Skeletal muscle satellite cell (primary cell): ENCODE results near the gene ITPR2.

Experiments
- H3K27me3 ChIP-seq: 2 replicates; pipeline ENCODE4 v1.7.0; 2013; ENCODE audit warnings: low read length; ENCODE audit not compliant: control insufficient read depth, insufficient read depth
- H3K36me3 ChIP-seq: 2 replicates; pipeline ENCODE4 v1.7.0; 2013; ENCODE audit warnings: mild to moderate bottlenecking, control low read depth, low read length; ENCODE audit not compliant: insufficient read depth
- H3K4me1 ChIP-seq: 2 replicates; pipeline ENCODE4 v1.7.0; 2013; ENCODE audit warnings: low read length; ENCODE audit not compliant: control insufficient read depth, insufficient read depth
- H3K4me2 ChIP-seq: 2 replicates; pipeline ENCODE4 v1.7.0; 2013; ENCODE audit warnings: mild to moderate bottlenecking, low read length
- H3K4me3 ChIP-seq: 2 replicates; pipeline ENCODE4 v1.7.0; 2013; ENCODE audit warnings: low read length
- H3K9ac ChIP-seq: 2 replicates; pipeline ENCODE4 v1.7.0; 2013; ENCODE audit warnings: mild to moderate bottlenecking, low read depth, low read length, moderate library complexity
- H3K9me3 ChIP-seq: replicated peaks from 2 replicates; pipeline ENCODE4 v1.7.0; 2013; ENCODE audit warnings: mild to moderate bottlenecking, control low read depth, low read length

The ITPR2 gene

DNA sequence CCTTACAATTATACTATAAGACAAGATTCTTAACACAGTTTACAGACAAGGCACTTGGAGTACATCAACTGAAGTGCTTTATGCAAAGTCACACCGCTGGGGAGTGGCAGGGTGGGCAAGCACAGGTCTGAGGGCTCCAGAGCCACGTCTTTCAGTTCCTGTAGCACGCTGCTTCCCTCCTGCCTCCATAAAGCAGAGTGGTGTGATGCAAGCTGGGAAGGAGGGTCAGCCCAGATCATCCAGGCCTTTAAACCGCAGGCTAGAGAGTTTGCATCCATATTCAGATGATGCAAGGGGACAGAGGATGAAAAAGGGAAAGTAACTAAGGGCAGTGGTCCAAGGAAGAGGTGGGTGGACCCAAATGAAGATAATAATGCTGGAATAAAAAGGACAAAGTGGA is 132.6 kb downstream of the ITPR2 start:
- Histone ChIP-seq H3K4me1 (peaks cover 45% of the 10 kb centered on the region), H3K27me3 (no peaks in the 10 kb centered on the region), H3K9me3 (no peaks in the 10 kb centered on the region)

DNA sequence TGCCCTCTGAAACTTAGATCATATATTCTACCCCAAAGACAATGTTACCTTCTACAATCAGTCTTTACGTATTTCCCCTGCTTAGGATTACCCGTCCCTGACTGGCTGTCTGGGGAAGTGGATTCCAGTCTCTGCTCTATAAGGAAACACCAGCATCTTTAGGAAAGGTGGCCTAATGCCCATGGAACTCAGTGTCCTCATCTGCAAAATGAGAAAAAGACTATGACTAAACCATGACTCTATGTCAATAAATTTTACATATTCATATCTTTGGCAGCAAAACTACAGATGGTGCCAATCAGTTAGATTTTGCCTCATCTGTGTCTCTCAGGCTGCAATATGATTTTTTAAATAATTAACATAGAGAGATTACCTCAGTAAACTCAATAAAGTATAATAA is 133.8 kb downstream of the ITPR2 start:
- peaks cover 33% of the 10 kb centered on the region for H3K4me1 ChIP-seq
- no peak overlapping the region for H3K9ac ChIP-seq
- no peak overlapping the region for H3K4me3 ChIP-seq
- no peaks in the 10 kb centered on the region for H3K9me3 ChIP-seq
- H3K27me3 ChIP-seq = no peaks in the 10 kb centered on the region
- no peaks in the 10 kb centered on the region for H3K36me3 ChIP-seq
- H3K4me2 ChIP-seq = peak overlapping the region; percentile 16

More for the DNA sequence above, 132.6 kb downstream of the ITPR2 start:
- Histone ChIP-seq H3K36me3 (no peaks in the 10 kb centered on the region), H3K9ac (no peak overlapping the region), H3K4me2 (no peak overlapping the region), H3K4me3 (no peak overlapping the region)

DNA sequence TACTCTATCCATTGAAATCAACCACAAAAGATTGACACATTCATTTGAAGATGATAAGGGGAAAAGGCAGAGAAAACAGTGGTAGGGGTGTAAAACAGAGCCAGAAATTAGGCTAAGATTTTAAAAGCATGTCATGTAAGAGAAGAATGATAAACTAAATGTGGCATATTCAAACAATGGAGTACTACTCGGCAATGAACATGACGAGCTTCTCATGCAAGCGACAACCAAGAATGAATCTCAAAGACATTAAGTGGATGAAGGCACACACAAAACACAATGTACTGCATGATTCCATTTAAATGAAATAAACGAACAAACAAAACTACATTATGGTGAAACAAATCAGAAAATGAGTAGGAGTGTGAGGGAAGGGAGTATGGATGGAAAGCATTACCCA is 134.8 kb downstream of the ITPR2 start:
- H3K4me3 ChIP-seq = no peak overlapping the region
- no peak overlapping the region for H3K4me2 ChIP-seq
- no peak overlapping the region for H3K9ac ChIP-seq
- no peaks in the 10 kb centered on the region for H3K27me3 ChIP-seq
- H3K9me3 ChIP-seq = no peaks in the 10 kb centered on the region
- peaks cover 31% of the 10 kb centered on the region for H3K4me1 ChIP-seq
- no peaks in the 10 kb centered on the region for H3K36me3 ChIP-seq

DNA sequence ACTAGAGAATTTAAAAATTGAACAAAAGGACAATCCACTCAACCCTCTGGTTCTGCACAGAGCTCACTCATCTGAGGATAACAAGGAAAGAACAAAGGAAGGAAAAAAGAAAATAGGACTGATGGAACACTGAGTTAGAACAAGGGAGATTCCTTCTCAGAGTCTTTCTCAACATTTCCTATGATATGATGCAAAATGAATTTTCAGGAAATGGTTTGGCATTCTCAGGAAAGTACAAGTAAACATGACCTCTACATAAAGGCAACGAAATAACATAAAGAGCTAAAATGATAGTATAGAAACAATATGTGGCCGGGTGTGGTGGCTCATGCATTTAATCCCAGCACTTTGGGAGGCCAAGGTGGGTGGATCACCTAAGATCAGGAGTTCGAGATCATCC is 135.8 kb downstream of the ITPR2 start:
- Histone ChIP-seq H3K36me3 (no peaks in the 10 kb centered on the region), H3K9ac (no peak overlapping the region), H3K4me3 (no peak overlapping the region), H3K9me3 (no peaks in the 10 kb centered on the region), H3K4me2 (peak overlapping the region; percentile 47), H3K27me3 (no peaks in the 10 kb centered on the region), H3K4me1 (peaks cover 33% of the 10 kb centered on the region)

DNA sequence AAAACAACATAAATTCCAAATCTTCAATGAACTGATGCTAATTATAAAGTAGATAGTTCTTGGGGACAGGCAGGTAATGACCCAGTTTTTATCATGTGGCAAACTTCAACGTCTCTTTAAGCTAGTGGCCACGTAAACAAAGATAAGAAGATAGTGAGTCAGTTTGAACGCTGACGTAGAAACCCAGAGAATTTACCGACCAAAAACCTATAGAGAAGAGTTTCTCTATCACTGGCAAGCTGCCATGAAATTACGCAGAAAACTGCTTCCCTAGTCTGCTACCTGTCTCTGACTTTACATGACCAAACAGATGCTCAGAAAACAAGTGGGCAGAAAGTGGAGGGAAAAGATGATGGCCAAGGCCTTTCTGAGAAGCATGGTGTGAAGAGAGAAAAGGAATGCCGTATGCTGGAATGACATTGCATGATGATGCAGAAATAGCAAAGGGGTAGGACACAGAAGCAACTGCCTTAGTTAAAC is 136.3 kb downstream of the ITPR2 start:
- no peaks in the 10 kb centered on the region for H3K27me3 ChIP-seq
- H3K9ac ChIP-seq = no peak overlapping the region
- H3K36me3 ChIP-seq = no peaks in the 10 kb centered on the region
- H3K4me2 ChIP-seq = no peak overlapping the region
- no peak overlapping the region for H3K4me3 ChIP-seq
- no peaks in the 10 kb centered on the region for H3K9me3 ChIP-seq
- peaks cover 39% of the 10 kb centered on the region for H3K4me1 ChIP-seq

DNA sequence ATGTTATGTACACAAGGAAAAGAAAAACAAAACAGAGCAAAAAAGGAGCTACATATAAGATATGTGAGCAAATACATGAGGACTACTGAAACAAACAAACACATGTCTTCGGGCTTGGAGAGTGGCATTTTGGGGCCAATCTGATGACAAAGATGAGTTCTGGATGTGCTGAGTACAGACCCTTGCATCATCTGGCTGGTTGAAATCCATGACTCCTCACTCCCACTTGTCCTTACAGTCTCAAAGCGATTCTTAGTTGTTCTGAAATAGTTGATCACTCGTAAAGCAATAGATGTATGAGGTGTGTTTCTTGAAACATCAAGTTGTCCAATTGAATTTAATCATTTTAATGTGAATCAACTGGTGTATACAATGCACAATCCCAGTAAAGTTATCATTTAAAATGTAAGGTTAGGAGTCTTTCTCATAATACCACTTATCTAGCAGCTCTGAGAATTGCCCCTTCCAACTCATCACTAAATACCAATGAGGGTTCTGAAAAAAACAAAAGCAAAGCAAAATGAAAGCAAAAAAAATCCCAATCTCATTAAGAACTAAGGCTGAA is 136.9 kb downstream of the ITPR2 start:
- no peaks in the 10 kb centered on the region for H3K9me3 ChIP-seq
- H3K36me3 ChIP-seq = no peaks in the 10 kb centered on the region
- peaks cover 44% of the 10 kb centered on the region for H3K4me1 ChIP-seq
- no peak overlapping the region for H3K9ac ChIP-seq
- H3K4me3 ChIP-seq = no peak overlapping the region
- no peaks in the 10 kb centered on the region for H3K27me3 ChIP-seq
- H3K4me2 ChIP-seq = no peak overlapping the region

DNA sequence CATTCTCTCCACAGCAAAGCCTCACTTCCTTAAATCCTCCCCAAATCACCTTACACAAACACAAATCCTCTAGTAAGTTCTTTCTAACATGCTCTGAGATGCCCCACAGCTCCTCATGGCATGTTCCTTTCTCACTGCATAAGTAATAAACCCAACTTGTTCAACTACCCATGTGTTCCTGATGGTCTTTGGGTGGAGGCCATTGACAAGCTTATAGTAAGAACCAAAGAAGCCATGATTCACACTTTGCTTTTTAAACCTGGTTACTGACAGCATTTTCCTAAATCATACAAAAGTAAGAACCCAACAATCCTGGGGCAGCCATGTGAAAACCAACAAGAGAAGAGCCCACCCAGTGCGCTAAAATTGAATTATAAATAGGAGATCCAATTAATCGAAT is 138.6 kb downstream of the ITPR2 start:
- H3K36me3 ChIP-seq = no peaks in the 10 kb centered on the region
- H3K4me1 ChIP-seq = peaks cover 50% of the 10 kb centered on the region
- no peak overlapping the region for H3K9ac ChIP-seq
- H3K9me3 ChIP-seq = no peaks in the 10 kb centered on the region
- H3K4me2 ChIP-seq = no peak overlapping the region
- H3K27me3 ChIP-seq = no peaks in the 10 kb centered on the region
- H3K4me3 ChIP-seq = no peak overlapping the region

DNA sequence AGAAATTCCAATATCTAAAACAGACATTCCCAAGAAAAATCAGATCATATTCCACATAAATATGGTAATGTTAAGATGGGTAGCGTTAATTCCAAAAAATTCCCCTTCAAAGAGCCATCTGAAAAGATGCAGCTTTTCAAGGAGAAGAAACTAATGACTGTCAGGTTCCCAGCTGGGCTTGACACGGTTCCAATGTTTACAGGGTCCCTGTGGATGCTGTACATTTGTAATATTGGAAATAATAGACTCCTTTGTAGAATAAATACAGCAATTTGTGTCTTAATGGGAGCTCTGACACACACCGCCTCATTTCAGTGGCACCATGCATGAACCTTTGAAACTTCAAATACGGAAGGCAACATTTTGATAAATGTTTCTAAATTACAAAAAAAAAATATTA is 140.6 kb downstream of the ITPR2 start:
- Histone ChIP-seq H3K4me3 (no peak overlapping the region), H3K36me3 (no peaks in the 10 kb centered on the region), H3K27me3 (no peaks in the 10 kb centered on the region), H3K4me1 (peaks cover 45% of the 10 kb centered on the region), H3K9me3 (no peaks in the 10 kb centered on the region), H3K9ac (no peak overlapping the region), H3K4me2 (no peak overlapping the region)

DNA sequence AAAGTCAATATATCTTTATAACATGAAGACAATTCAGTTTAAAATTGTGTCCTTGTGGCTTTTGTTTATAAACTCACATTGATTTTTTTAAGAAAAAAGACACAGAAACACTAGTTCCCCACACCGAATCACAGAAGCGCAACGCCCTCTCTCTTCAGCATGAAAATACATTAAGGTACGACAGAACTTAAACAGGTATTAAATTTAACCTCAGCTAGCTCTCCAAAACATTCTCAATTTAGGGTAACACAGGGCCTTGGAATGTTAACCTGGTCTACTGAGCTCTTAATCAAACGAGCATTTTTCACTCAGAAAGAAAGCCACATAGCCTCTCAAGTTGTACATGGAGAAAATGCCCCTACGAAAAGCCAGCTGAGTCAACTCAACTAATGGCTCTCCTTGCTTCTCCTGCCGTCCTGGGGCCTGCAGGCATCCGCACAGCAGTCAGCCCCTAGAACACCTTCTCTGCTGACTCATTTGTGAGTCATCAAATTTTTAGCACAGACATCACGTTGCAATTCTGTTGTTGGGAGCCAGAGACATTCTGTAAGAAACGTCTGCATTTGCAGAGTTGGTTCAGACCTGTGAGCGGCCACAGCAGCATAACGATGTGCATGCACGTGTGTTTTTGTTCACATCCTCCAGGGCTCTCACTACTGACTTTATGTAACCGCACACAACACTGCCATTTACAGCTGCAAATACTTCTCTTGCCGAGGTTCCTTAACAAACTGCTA is 141.6 kb downstream of the ITPR2 start:
- peak overlapping the region; percentile 35 for H3K4me2 ChIP-seq
- H3K27me3 ChIP-seq = no peaks in the 10 kb centered on the region
- no peaks in the 10 kb centered on the region for H3K9me3 ChIP-seq
- peaks cover 35% of the 10 kb centered on the region for H3K4me1 ChIP-seq
- H3K36me3 ChIP-seq = no peaks in the 10 kb centered on the region
- no peak overlapping the region for H3K4me3 ChIP-seq
- peak overlapping the region; percentile 6 for H3K9ac ChIP-seq

DNA sequence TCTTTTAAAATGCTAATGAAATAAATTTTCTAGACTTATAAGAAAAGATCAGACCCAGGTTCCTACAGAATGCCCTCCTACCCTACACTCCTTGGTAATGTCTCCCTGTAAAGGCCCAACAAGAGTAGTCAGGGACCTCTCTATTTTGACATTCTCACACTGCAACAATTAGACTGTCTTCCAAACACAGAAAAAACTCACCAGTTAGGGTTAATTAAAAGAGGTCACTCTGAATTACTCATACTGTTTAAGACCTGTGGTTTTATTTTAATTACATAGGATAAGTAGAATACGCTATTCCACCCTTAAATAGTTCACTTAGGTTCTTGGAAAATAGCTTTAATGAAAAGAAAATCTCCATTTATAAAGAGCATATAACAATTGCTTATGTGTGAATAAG is 142.4 kb downstream of the ITPR2 start:
- H3K36me3 ChIP-seq = no peaks in the 10 kb centered on the region
- H3K4me2 ChIP-seq = no peak overlapping the region
- H3K9ac ChIP-seq = no peak overlapping the region
- no peak overlapping the region for H3K4me3 ChIP-seq
- H3K27me3 ChIP-seq = no peaks in the 10 kb centered on the region
- H3K9me3 ChIP-seq = no peaks in the 10 kb centered on the region
- H3K4me1 ChIP-seq = peaks cover 35% of the 10 kb centered on the region

DNA sequence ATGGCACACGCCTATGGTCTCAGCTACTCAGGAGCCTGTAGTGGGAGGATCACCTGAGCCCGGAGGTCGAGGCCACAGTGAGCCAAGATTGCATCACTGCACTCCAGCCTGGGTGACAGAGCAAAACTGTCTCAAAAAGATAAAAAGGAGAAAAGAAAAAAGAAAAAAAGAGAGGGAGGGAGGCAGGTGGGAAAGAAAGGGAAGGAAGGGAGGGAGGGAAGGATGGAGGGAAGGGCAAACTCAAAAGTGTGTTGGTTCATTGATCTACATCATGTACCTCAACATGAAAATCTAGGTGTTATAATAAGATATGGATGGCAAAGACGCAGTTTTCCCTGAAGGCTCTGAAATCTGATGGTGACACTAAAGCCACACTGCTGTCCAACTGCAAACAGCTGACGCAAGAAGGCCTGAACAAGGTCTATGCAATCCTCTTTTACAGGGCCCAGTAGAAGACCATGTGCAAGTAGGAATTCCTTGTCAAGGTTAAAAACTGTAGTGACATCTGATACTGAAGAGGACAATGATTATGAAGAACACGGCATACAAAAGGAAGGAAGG is 143.6 kb downstream of the ITPR2 start:
- Histone ChIP-seq H3K36me3 (no peaks in the 10 kb centered on the region), H3K4me3 (no peak overlapping the region), H3K4me2 (no peak overlapping the region), H3K9ac (no peak overlapping the region), H3K27me3 (no peaks in the 10 kb centered on the region), H3K4me1 (peaks cover 35% of the 10 kb centered on the region), H3K9me3 (no peaks in the 10 kb centered on the region)
